NCI-H2029 (cell line): ENCODE results near the gene SH3BP5L.
A peak's percentile ranks its signal among the peaks of the same experiment; 100 is the strongest.
"Not testable (repeated sequence)": the region's sequence is repeated elsewhere in the genome, so short reads cannot be mapped to it uniquely, and the experiment has no call there.

Source experiments
- DNase-seq: peaks from one replicate; lab custom pipeline; 2025; lab: John Stamatoyannopoulos, UW

The SH3BP5L gene

GRCh38 chr1:248850536-248851251 is 25.0 kb upstream of the SH3BP5L start:
- DNase-seq = no peak

GRCh38 chr1:248850124-248850523 is 24.4 kb upstream of the SH3BP5L start:
- DNase-seq = no peak

- no peak for DNase-seq
Observed at GRCh38 chr1:248849637-248850036, 23.9 kb upstream of the SH3BP5L start.

GRCh38 chr1:248849152-248849551 is 23.4 kb upstream of the SH3BP5L start:
- no peak for DNase-seq

GRCh38 chr1:248848602-248849001 is 22.9 kb upstream of the SH3BP5L start:
- DNase-seq = no peak

- DNase-seq = no peak
Observed at GRCh38 chr1:248847956-248848561, 22.3 kb upstream of the SH3BP5L start.

- DNase-seq = no peak
Observed at GRCh38 chr1:248847181-248847955, 21.7 kb upstream of the SH3BP5L start.

- no peak for DNase-seq
Observed at GRCh38 chr1:248844526-248844925, 18.8 kb upstream of the SH3BP5L start.

GRCh38 chr1:248843687-248844086 is 18.0 kb upstream of the SH3BP5L start:
- no peak for DNase-seq

GRCh38 chr1:248842781-248843331 is 17.1 kb upstream of the SH3BP5L start:
- no peak for DNase-seq

- peak; percentile 11 for DNase-seq
Observed at GRCh38 chr1:248841702-248842395, 16.1 kb upstream of the SH3BP5L start.

GRCh38 chr1:248840946-248841345 is 15.2 kb upstream of the SH3BP5L start:
- no peak for DNase-seq

- DNase-seq = no peak
Observed at GRCh38 chr1:248839168-248839555, 13.4 kb upstream of the SH3BP5L start.

GRCh38 chr1:248838357-248839167 is 12.8 kb upstream of the SH3BP5L start:
- DNase-seq = peak; percentile 77

GRCh38 chr1:248837781-248838356 is 12.2 kb upstream of the SH3BP5L start, which contains the start of gene ZNF672:
Gene ZNF672 (plus strand): TSS chr1:248838224. CDS start chr1:248847275, 9,051 bp downstream.
- peak; percentile 98 for DNase-seq

GRCh38 chr1:248837045-248837780 is 11.5 kb upstream of the SH3BP5L start:
- peak; percentile 50 for DNase-seq

- DNase-seq = no peak
Observed at GRCh38 chr1:248834343-248834940, 8.7 kb upstream of the SH3BP5L start.

GRCh38 chr1:248831842-248832241 is 6.1 kb upstream of the SH3BP5L start:
- no peak for DNase-seq

- not testable (repeated sequence) for DNase-seq
Observed at GRCh38 chr1:248830718-248831017, 5.0 kb upstream of the SH3BP5L start.

- DNase-seq = peak; percentile 4
Observed at GRCh38 chr1:248828845-248829244, 3.1 kb upstream of the SH3BP5L start.
